ENCODE measurements around the gene NTM.

- TF ChIP-seq POLR2AphosphoS5 (IDR thresholded peaks at IDR 0.05; ENCODE audit: low read depth): no peak
- no peak for TF ChIP-seq CTCF (IDR thresholded peaks at IDR 0.05; ENCODE audit: insufficient read depth, low read length)
Measured at GRCh38 chr11:131351848-131352247, 18.6 kb upstream of the NTM start.
